H54 (cell line): ENCODE measurements around the gene RIOK1.
"Not testable (repeated sequence)": the region's sequence is repeated elsewhere in the genome, so short reads cannot be mapped to it uniquely, and the experiment has no call there.

Experiments
- DNase-seq: peaks from one replicate; pipeline ENCODE4 v3.0.0; 2011; ENCODE audit warnings: low spot score, mixed read lengths; ENCODE audit not compliant: insufficient read length
- FAIRE-seq: peaks from 3 replicates; lab custom pipeline; 2011; peaks lifted over from hg19 to GRCh38; lab: Jason Lieb, UNC
- POLR2A ChIP-seq: IDR thresholded peaks from 2 replicates; pipeline ENCODE4 v1.6.1; 2011; ENCODE audit warnings: low read depth, mild to moderate bottlenecking, low read length

The RIOK1 gene

GRCh38 chr6:7440476-7440875, 50.9 kb downstream of the RIOK1 start:
- no peak for FAIRE-seq
- no peak for DNase-seq
- TF ChIP-seq POLR2A: no peak

- no peak for TF ChIP-seq POLR2A
- no peak for DNase-seq
- no peak for FAIRE-seq
These were observed 51.6 kb downstream of the RIOK1 start for GRCh38 chr6:7441048-7441775.

DNA sequence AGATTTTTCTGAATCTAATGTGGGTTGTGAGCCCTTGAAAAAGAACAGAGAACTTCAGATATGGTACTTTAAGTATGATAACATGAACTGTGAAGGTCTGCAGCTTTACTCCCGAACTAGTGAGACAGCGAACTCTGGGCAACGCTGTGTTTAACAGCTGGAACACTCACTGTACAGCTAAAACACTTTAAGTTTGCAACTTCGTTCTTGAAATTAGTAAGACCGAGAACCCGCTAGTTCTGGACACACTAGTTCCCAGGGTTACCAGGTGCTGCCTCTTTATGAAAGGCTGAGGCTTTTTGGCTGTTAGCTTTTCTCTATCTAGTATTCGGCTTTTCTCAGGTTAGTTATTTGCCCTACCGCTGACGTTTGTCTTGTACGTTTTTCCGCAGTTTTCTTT, 52.9 kb downstream of the RIOK1 start:
- no peak for DNase-seq
- no peak for FAIRE-seq
- TF ChIP-seq POLR2A: no peak

DNA sequence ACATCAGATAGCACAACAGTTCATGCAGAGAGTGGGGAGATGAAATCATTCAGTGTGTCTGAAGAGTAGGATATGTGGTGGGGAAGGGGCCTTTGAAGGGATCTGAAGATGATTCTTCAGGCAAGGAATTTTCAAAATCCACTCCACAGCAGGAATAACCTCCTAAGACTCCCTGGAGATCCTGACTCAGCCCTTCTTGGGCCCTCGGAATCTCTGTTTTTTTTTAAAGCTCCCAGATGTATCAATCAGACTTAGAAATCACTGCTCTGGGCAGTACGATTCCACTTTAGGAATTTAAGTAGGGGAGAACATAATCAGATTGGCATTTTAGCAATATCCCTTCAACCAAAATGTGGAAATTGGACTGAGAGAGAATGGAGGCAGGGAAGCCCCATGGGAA, 55.5 kb downstream of the RIOK1 start:
- no peak for TF ChIP-seq POLR2A
- FAIRE-seq (no peak), DNase-seq (no peak)

GRCh38 chr6:7445885-7446461, 56.4 kb downstream of the RIOK1 start:
- TF ChIP-seq POLR2A: no peak
- no peak for DNase-seq
- no peak for FAIRE-seq

DNA sequence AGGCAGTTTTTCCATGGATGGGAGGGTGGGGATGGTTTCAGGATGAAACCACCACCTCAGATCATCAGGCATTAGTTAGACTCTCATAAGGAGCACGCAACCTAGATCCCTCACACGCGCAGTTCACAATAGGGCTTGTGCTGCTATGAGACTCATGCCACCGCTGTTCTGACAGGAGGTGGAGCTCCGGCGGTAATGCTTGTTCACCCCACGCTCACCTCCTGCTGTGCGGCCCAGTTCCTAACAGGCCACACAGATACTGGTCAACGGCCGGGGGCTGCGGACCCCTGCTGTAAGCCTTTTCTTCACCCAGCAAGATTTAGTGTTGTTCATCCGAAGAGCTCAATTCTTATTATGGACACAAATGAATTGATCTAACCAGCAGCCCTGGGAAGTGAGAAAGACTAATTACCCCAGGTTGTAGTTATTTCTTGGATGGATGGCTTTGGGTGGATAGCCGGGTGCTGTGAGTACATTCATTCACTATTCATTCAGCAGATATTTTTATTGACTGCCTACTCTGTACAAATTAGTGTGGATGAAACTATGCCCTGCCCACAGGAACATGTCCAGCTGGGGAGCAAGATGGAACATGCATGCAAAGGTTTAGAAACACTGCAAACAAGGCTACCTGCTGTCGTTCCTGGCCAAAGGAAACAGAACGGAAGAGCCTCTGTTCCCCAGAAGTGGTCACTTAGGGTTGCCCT, 57.2 kb downstream of the RIOK1 start:
- FAIRE-seq (no peak), DNase-seq (no peak)
- no peak for TF ChIP-seq POLR2A

DNA sequence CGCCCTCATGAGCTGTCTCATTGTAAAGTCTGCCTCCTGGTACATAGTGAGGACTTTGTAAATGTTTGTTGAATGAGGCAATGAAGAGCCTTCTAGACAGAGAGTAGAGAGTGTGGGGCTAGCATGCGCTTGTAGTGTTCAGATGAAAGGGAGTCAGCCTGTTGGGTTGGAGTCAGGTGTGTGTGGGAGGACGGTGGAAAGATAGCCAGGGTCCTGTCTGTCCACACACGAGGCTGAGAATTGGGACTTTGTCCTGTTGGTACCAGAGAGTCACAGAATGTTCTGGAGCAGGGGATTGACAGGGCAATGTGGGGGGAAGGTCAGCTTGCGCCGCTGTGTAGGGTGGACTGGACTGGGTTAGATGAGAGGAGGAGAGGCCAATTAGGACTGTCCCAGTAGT, 58.6 kb downstream of the RIOK1 start:
- FAIRE-seq: no peak
- TF ChIP-seq POLR2A: no peak

GRCh38 chr6:7449018-7449417, 59.4 kb downstream of the RIOK1 start:
- no peak for FAIRE-seq

More for the DNA sequence above, 58.6 kb downstream of the RIOK1 start:
- no peak for DNase-seq

GRCh38 chr6:7451326-7451725, 61.7 kb downstream of the RIOK1 start:
- DNase-seq: no peak
- TF ChIP-seq POLR2A: no peak
- no peak for FAIRE-seq

More at GRCh38 chr6:7449018-7449417, 59.4 kb downstream of the RIOK1 start:
- no peak for DNase-seq
- TF ChIP-seq POLR2A: no peak

GRCh38 chr6:7452898-7453297, 63.3 kb downstream of the RIOK1 start:
- DNase-seq (no peak), FAIRE-seq (no peak)
- no peak for TF ChIP-seq POLR2A

- DNase-seq (no peak), FAIRE-seq (no peak)
- TF ChIP-seq POLR2A: no peak
These were observed 65.2 kb downstream of the RIOK1 start for GRCh38 chr6:7454696-7455358.

- FAIRE-seq, DNase-seq: not testable (repeated sequence)
These were observed 66.7 kb downstream of the RIOK1 start for GRCh38 chr6:7456302-7456701.

DNA sequence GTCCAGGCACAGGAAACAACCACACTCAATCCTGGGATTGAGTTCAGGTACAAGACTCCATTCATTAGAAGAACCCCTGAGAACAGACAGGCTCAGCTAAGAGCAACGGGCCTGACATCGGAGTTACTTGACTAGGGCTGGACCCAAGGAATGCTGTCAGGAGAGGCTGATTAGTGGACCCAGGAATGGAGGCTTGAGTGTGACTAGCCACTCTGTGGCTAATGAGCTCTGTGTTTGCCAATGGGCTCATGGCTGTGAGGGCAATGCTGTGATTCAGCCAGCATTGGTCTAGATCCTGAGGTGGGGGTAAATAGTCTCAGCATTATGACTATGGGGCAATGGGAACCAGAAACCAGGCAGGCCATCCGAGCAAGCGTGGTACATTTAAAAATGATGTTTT, 71.8 kb downstream of the RIOK1 start:
- no peak for DNase-seq
- no peak for TF ChIP-seq POLR2A
- no peak for FAIRE-seq

- FAIRE-seq (no peak), DNase-seq (no peak)
- TF ChIP-seq POLR2A: no peak
These were observed 74.2 kb downstream of the RIOK1 start for GRCh38 chr6:7463785-7464184.
